ENCODE data around the gene CTAGE1.

CTAGE1 gene

DNA sequence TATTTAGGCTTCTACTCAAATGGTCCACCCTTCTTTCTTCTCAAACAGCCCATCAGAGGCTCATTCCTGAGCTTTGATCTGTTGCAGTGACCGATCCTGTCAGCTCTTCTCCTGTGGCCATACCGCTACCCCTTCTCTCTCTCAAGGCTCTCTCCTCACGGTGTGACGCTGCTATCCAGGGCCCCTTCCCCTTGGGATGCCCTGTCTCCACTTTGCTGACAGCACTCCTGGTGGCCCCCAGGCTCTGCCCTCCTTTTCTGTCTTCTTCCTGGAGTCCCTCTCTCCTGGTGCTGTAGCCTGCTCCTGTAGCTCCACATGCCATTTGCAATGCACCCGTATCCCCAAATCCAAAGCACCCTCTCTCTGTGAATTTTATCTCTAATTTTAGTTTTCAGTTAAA, 45.4 kb upstream of the CTAGE1 start:
- Histone ChIP-seq H3K4me1 (ENCODE audit: insufficient read depth, low read length, poor library complexity, severe bottlenecking) (no peaks in the 10 kb centered on the region), H3K27me3 (ENCODE audit: insufficient read depth, low read length, poor library complexity, severe bottlenecking) (no peaks in the 10 kb centered on the region), H3K79me2 (ENCODE audit: insufficient read depth, low read length) (no peaks in the 10 kb centered on the region), H2AFZ (ENCODE audit: low read length) (no peak overlapping the region), H3K9me2 (replicated peaks; ENCODE audit: low read depth, low read length) (no peaks in the 10 kb centered on the region), H3K4me3 (ENCODE audit: low read length, poor library complexity, severe bottlenecking) (no peak overlapping the region), H3K4me2 (ENCODE audit: low read depth, low read length, poor library complexity, severe bottlenecking) (no peak overlapping the region), H3K9ac (ENCODE audit: low read depth, low read length, poor library complexity, severe bottlenecking) (no peak overlapping the region), H3F3A (ENCODE audit: low read depth) (no peaks in the 10 kb centered on the region), H3K9me3 (ENCODE audit: insufficient read depth, low read depth, low read length) (no peaks in the 10 kb centered on the region), H3K36me3 (ENCODE audit: insufficient read depth, low read length) (no peaks in the 10 kb centered on the region), H4K20me1 (ENCODE audit: insufficient read depth, low read length, poor library complexity, severe bottlenecking) (no peaks in the 10 kb centered on the region)
- TF ChIP-seq, protein P1, sequence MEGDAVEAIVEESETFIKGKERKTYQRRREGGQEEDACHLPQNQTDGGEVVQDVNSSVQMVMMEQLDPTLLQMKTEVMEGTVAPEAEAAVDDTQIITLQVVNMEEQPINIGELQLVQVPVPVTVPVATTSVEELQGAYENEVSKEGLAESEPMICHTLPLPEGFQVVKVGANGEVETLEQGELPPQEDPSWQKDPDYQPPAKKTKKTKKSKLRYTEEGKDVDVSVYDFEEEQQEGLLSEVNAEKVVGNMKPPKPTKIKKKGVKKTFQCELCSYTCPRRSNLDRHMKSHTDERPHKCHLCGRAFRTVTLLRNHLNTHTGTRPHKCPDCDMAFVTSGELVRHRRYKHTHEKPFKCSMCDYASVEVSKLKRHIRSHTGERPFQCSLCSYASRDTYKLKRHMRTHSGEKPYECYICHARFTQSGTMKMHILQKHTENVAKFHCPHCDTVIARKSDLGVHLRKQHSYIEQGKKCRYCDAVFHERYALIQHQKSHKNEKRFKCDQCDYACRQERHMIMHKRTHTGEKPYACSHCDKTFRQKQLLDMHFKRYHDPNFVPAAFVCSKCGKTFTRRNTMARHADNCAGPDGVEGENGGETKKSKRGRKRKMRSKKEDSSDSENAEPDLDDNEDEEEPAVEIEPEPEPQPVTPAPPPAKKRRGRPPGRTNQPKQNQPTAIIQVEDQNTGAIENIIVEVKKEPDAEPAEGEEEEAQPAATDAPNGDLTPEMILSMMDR (conservative IDR thresholded peaks at IDR 0.05; ENCODE audit: low read length): no peak

DNA sequence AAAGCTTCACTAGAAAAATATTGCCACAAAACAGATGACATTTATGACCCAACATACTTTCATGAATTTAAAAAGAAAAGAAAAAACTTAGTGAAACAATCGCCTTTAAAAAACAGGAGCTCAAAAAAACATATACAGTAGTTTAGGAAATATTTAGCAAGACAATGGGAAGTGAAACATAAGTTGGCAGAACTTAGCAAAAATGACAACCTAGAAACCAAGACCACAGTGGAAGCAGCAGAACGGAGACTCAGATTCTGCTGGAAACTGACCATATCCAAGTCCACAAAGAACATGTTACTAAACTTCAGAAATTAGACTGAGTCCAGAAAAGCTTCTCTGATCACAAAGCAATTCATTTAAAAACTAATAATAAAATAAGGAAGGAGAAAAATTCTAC, 41.8 kb upstream of the CTAGE1 start:
- Histone ChIP-seq H3K79me2 (ENCODE audit: insufficient read depth, low read length) (no peaks in the 10 kb centered on the region), H3K9me3 (ENCODE audit: insufficient read depth, low read depth, low read length) (no peaks in the 10 kb centered on the region), H3K4me1 (ENCODE audit: insufficient read depth, low read length, poor library complexity, severe bottlenecking) (no peaks in the 10 kb centered on the region), H3K4me3 (ENCODE audit: low read length, poor library complexity, severe bottlenecking) (no peak overlapping the region), H3K36me3 (ENCODE audit: insufficient read depth, low read length) (no peaks in the 10 kb centered on the region), H2AFZ (ENCODE audit: low read length) (no peak overlapping the region), H3K27me3 (ENCODE audit: insufficient read depth, low read length, poor library complexity, severe bottlenecking) (no peaks in the 10 kb centered on the region), H3F3A (ENCODE audit: low read depth) (no peaks in the 10 kb centered on the region), H3K9ac (ENCODE audit: low read depth, low read length, poor library complexity, severe bottlenecking) (no peak overlapping the region), H3K9me2 (replicated peaks; ENCODE audit: low read depth, low read length) (no peaks in the 10 kb centered on the region), H4K20me1 (ENCODE audit: insufficient read depth, low read length, poor library complexity, severe bottlenecking) (no peaks in the 10 kb centered on the region), H3K4me2 (ENCODE audit: low read depth, low read length, poor library complexity, severe bottlenecking) (no peak overlapping the region)
- TF ChIP-seq EZH2phosphoT487 (IDR thresholded peaks at IDR 0.05; ENCODE audit: borderline replicate concordance): no peak

DNA sequence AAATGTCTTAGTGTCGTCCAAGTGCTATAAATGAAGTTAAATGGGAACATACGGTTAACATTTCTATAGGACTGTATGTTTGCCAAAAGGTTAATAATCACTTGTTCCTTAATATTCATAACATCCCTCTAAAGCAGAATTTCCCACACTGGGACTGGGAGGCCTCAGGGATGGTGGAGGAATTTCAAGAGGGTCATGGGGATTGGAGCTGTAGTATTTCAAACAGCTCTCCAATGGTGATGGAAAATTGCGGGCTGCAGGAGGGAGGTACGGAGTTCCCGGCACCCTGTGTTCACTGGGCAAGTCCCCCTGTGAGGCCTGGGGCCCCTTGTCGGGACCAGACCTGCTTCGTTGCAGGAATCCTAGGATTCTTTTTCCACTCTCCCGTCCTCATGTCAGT, 39.8 kb upstream of the CTAGE1 start:
- Histone ChIP-seq H3K9ac (ENCODE audit: low read depth, low read length, poor library complexity, severe bottlenecking) (no peak overlapping the region), H3K4me1 (ENCODE audit: insufficient read depth, low read length, poor library complexity, severe bottlenecking) (no peaks in the 10 kb centered on the region), H3K4me3 (ENCODE audit: low read length, poor library complexity, severe bottlenecking) (no peak overlapping the region), H3K27me3 (ENCODE audit: insufficient read depth, low read length, poor library complexity, severe bottlenecking) (no peaks in the 10 kb centered on the region), H3K36me3 (ENCODE audit: insufficient read depth, low read length) (no peaks in the 10 kb centered on the region), H3F3A (ENCODE audit: low read depth) (no peaks in the 10 kb centered on the region), H4K20me1 (ENCODE audit: insufficient read depth, low read length, poor library complexity, severe bottlenecking) (no peaks in the 10 kb centered on the region), H3K4me2 (ENCODE audit: low read depth, low read length, poor library complexity, severe bottlenecking) (no peak overlapping the region), H3K9me3 (ENCODE audit: insufficient read depth, low read depth, low read length) (no peaks in the 10 kb centered on the region), H3K9me2 (replicated peaks; ENCODE audit: low read depth, low read length) (no peaks in the 10 kb centered on the region), H3K79me2 (ENCODE audit: insufficient read depth, low read length) (no peaks in the 10 kb centered on the region), H2AFZ (ENCODE audit: low read length) (no peak overlapping the region)
- TF ChIP-seq, protein P1 (conservative IDR thresholded peaks at IDR 0.05; ENCODE audit: low read length): no peak
- TF ChIP-seq EZH2phosphoT487 (IDR thresholded peaks at IDR 0.05; ENCODE audit: borderline replicate concordance): no peak

DNA sequence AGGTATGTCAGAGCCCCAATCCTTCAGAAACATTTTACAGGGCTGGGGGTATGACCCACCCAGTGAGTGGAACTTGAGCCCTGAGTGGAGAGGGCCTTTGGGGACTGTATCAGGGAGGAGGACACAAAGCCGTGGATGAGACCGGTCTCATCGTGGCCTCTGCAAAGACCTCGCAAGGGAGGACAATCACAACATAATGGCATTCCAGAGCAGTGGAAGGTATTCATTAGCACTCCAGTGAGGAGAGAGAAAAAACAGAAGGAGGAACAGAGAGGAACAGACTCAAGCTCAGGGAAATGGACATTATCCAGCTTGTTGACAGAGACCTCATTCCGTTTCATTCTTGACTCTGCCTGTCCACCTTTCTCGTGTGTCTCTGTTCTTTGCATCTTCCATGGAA, 38.8 kb upstream of the CTAGE1 start:
- Histone ChIP-seq H3K9ac (ENCODE audit: low read depth, low read length, poor library complexity, severe bottlenecking) (no peak overlapping the region), H3K9me3 (ENCODE audit: insufficient read depth, low read depth, low read length) (no peaks in the 10 kb centered on the region), H3K36me3 (ENCODE audit: insufficient read depth, low read length) (no peaks in the 10 kb centered on the region), H3K9me2 (replicated peaks; ENCODE audit: low read depth, low read length) (no peaks in the 10 kb centered on the region), H3K79me2 (ENCODE audit: insufficient read depth, low read length) (no peaks in the 10 kb centered on the region), H4K20me1 (ENCODE audit: insufficient read depth, low read length, poor library complexity, severe bottlenecking) (no peaks in the 10 kb centered on the region), H3K4me2 (ENCODE audit: low read depth, low read length, poor library complexity, severe bottlenecking) (no peak overlapping the region), H3F3A (ENCODE audit: low read depth) (no peaks in the 10 kb centered on the region), H3K27me3 (ENCODE audit: insufficient read depth, low read length, poor library complexity, severe bottlenecking) (no peaks in the 10 kb centered on the region), H2AFZ (ENCODE audit: low read length) (no peak overlapping the region), H3K4me1 (ENCODE audit: insufficient read depth, low read length, poor library complexity, severe bottlenecking) (no peaks in the 10 kb centered on the region), H3K4me3 (ENCODE audit: low read length, poor library complexity, severe bottlenecking) (no peak overlapping the region)
- TF ChIP-seq, protein P1 (conservative IDR thresholded peaks at IDR 0.05; ENCODE audit: low read length): no peak
- TF ChIP-seq EZH2phosphoT487 (IDR thresholded peaks at IDR 0.05; ENCODE audit: borderline replicate concordance): no peak
